ENCODE measurements around the gene MRGPRF. TPM values are rescaled to one million over a fixed set of nuclear protein-coding genes. Genes with fewer than 3 reads are reported as not detected.

MRGPRF gene
- total RNA-seq, 2 donors from 2014 or later, result 10.8 to 17.6 TPM

GRCh38 chr11:69011624-69012091, 1.4 kb downstream of the MRGPRF start:
- DNase-seq (ENCODE audit: low spot score), result no peak
- Histone ChIP-seq H3K4me3 (peak overlapping the region; percentile 45 to 56), H3K36me3 (no peaks in the 10 kb centered on the region), H3K9me3 (no peaks in the 10 kb centered on the region), H3K27ac (peak overlapping the region; percentile 82 to 90), H3K27me3 (peaks cover 0 to 3% of the 10 kb centered on the region in 2 donors), H3K4me1 (peaks cover 0 to 61% of the 10 kb centered on the region in 2 donors)
- TF ChIP-seq, protein P1, sequence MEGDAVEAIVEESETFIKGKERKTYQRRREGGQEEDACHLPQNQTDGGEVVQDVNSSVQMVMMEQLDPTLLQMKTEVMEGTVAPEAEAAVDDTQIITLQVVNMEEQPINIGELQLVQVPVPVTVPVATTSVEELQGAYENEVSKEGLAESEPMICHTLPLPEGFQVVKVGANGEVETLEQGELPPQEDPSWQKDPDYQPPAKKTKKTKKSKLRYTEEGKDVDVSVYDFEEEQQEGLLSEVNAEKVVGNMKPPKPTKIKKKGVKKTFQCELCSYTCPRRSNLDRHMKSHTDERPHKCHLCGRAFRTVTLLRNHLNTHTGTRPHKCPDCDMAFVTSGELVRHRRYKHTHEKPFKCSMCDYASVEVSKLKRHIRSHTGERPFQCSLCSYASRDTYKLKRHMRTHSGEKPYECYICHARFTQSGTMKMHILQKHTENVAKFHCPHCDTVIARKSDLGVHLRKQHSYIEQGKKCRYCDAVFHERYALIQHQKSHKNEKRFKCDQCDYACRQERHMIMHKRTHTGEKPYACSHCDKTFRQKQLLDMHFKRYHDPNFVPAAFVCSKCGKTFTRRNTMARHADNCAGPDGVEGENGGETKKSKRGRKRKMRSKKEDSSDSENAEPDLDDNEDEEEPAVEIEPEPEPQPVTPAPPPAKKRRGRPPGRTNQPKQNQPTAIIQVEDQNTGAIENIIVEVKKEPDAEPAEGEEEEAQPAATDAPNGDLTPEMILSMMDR (IDR thresholded peaks at IDR 0.05), result no peak

- Histone ChIP-seq H3K27ac (peak overlapping the region; percentile 82 to 90), H3K27me3 (peaks cover 0 to 3% of the 10 kb centered on the region in 2 donors), H3K4me1 (peaks cover 0 to 61% of the 10 kb centered on the region in 2 donors), H3K4me3 (peak overlapping the region; percentile 45 to 56), H3K36me3 (no peaks in the 10 kb centered on the region), H3K9me3 (no peaks in the 10 kb centered on the region)
- DNase-seq (ENCODE audit: low spot score), result peak; percentile 84
- TF ChIP-seq, protein P1 (IDR thresholded peaks at IDR 0.05), result no peak
These were observed 2.0 kb downstream of the MRGPRF start for GRCh38 chr11:69010964-69011623.

- DNase-seq (ENCODE audit: low spot score), result no peak
- peaks cover 2% of the 10 kb centered on the region for H3K36me3 ChIP-seq
- peaks cover 0 to 61% of the 10 kb centered on the region in 2 donors for H3K4me1 ChIP-seq
- no peaks in the 10 kb centered on the region for H3K9me3 ChIP-seq
- peak overlapping the region; percentile 45 to 56 for H3K4me3 ChIP-seq
- peaks cover 0 to 3% of the 10 kb centered on the region in 2 donors for H3K27me3 ChIP-seq
- TF ChIP-seq, protein P1 (IDR thresholded peaks at IDR 0.05), result no peak
- H3K27ac ChIP-seq, result peak overlapping the region; percentile 82 to 90
These were observed 2.6 kb downstream of the MRGPRF start for GRCh38 chr11:69010361-69010891.

DNA sequence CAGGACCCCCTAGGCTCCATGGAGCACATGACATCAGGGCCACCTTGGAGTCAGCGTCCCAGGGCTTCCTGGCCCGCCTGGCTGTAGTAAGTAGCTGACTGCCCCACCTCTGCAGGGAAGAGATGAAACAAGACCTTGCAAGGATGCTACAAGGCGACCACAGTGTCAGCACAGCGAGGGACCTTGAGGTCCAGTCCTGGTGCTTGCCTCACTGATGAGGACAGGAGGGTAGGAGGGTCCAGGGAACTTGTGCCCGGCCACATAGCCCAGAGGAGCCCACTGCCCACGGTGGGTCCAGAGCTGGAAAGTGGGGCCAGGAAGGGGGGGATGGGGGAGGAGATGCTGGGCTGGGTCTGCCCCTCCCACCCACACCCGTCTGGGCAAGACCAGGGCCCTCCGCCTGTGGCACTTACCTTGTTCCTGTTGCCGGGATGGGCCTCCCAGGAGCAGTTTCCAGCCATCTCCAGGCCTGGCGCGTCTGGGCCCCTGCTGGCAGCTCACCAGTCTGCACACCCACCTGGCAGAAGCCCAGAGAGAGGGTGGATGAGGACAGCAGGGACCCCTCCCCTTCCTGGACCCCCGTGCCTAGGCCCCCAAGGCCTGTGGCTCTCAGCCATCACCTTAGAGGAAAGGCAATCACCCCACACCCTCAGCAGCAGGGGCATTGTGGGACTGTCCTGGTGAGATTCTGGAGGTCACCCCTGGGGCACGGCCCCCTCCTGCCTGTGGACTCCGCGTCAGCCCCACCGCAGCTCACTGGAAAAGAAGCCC, 3.4 kb downstream of the MRGPRF start:
- H3K27me3 ChIP-seq, result peaks cover 0 to 3% of the 10 kb centered on the region in 2 donors
- no peaks in the 10 kb centered on the region for H3K9me3 ChIP-seq
- DNase-seq (ENCODE audit: low spot score), result no peak
- TF ChIP-seq, protein P1 (IDR thresholded peaks at IDR 0.05), result no peak
- peaks cover 10% of the 10 kb centered on the region for H3K36me3 ChIP-seq
- H3K27ac ChIP-seq, result peak overlapping the region; percentile 82 to 90
- H3K4me1 ChIP-seq, result peaks cover 0 to 57% of the 10 kb centered on the region in 2 donors
- no peak overlapping the region for H3K4me3 ChIP-seq

GRCh38 chr11:69008737-69009440, 4.2 kb downstream of the MRGPRF start:
- H3K27me3 ChIP-seq, result peaks cover 0 to 3% of the 10 kb centered on the region in 2 donors
- H3K4me1 ChIP-seq, result peaks cover 0 to 51% of the 10 kb centered on the region in 2 donors
- peaks cover 13% of the 10 kb centered on the region for H3K36me3 ChIP-seq
- peak overlapping the region; percentile 82 to 90 for H3K27ac ChIP-seq
- H3K4me3 ChIP-seq, result no peak overlapping the region
- H3K9me3 ChIP-seq, result no peaks in the 10 kb centered on the region
- TF ChIP-seq, protein P1 (IDR thresholded peaks at IDR 0.05), result no peak
- peak; percentile 96 for DNase-seq (ENCODE audit: low spot score)

Data from right atrium auricular region (tissue), 2 donors.